GM21381 (cell line): ENCODE results near the gene RPUSD3.
"Not testable (repeated sequence)": the region's sequence is repeated elsewhere in the genome, so short reads cannot be mapped to it uniquely, and the experiment has no call there.

ENCODE experiments used
- ATAC-seq: cut with Tn5 transposase; IDR thresholded peaks from one replicate; pipeline ENCODE4 v1.9.1; 2021; ENCODE audit warnings: mild to moderate bottlenecking, moderate library complexity; ENCODE audit not compliant: unreplicated experiment

Gene RPUSD3

GRCh38 chr3:9843715-9844438, at the start of gene RPUSD3:
Gene RPUSD3, minus strand, starts transcription at chr3:9844008. Its CDS starts 18 bp downstream, at chr3:9843990.
- ATAC-seq: peak; percentile 97

- no peak for ATAC-seq
Observed at GRCh38 chr3:9891072-9891622, 47.3 kb upstream of the RPUSD3 start.

- ATAC-seq: peak; percentile 73
Observed at GRCh38 chr3:9890249-9891071, 46.7 kb upstream of the RPUSD3 start, which contains the start of gene JAGN1. Gene JAGN1, plus strand, starts transcription at chr3:9890610. Its CDS starts 113 bp downstream, at chr3:9890723.

GRCh38 chr3:9889405-9889804, 45.6 kb upstream of the RPUSD3 start:
- no peak for ATAC-seq

- no peak for ATAC-seq
Observed at GRCh38 chr3:9888540-9888939, 44.7 kb upstream of the RPUSD3 start.

- ATAC-seq: no peak
Observed at GRCh38 chr3:9887480-9887879, 43.7 kb upstream of the RPUSD3 start.

- no peak for ATAC-seq
Observed at GRCh38 chr3:9886328-9886727, 42.5 kb upstream of the RPUSD3 start.

- ATAC-seq: no peak
Observed at GRCh38 chr3:9884555-9885165, 40.9 kb upstream of the RPUSD3 start.

GRCh38 chr3:9883706-9884554, 40.1 kb upstream of the RPUSD3 start:
- ATAC-seq: no peak

- ATAC-seq: no peak
Observed at GRCh38 chr3:9881441-9881840, 37.6 kb upstream of the RPUSD3 start.

- ATAC-seq: no peak
Observed at GRCh38 chr3:9879830-9880549, 36.2 kb upstream of the RPUSD3 start, which contains the start of gene CIDEC. Gene CIDEC, minus strand, starts transcription at chr3:9880253. Its CDS starts 1,767 bp downstream, at chr3:9878486.

GRCh38 chr3:9878700-9879099, 34.9 kb upstream of the RPUSD3 start:
- no peak for ATAC-seq

GRCh38 chr3:9876991-9877390, 33.2 kb upstream of the RPUSD3 start:
- no peak for ATAC-seq

- not testable (repeated sequence) for ATAC-seq
Observed at GRCh38 chr3:9876255-9876654, 32.4 kb upstream of the RPUSD3 start.

- no peak for ATAC-seq
Observed at GRCh38 chr3:9875448-9875847, 31.6 kb upstream of the RPUSD3 start.

GRCh38 chr3:9872067-9872466, 28.3 kb upstream of the RPUSD3 start:
- ATAC-seq: not testable (repeated sequence)

GRCh38 chr3:9870978-9871377, 27.2 kb upstream of the RPUSD3 start:
- ATAC-seq: no peak

GRCh38 chr3:9869955-9870354, 26.1 kb upstream of the RPUSD3 start:
- ATAC-seq: no peak

- ATAC-seq: no peak
Observed at GRCh38 chr3:9867106-9867505, 23.3 kb upstream of the RPUSD3 start.

GRCh38 chr3:9866639-9867038, 22.8 kb upstream of the RPUSD3 start:
- ATAC-seq: no peak
